Transverse colon (tissue), 4 donors: ENCODE results near the gene ATP6AP1.

Source experiments
- CTCF ChIP-seq, 5 experiments: fragments of 200-600 bp in 3 of 5; fragments of 450-650 bp in 2 of 5; sonication (generic) in 3 of 5; IDR thresholded peaks; 1 replicate in 2 of 5; 2 replicates in 3 of 5; pipeline ENCODE4 v1.5.1; 2016 to 2017; ENCODE audit warnings: antibody characterized with exemption in 5 of 5, inconsistent platforms in 3 of 5, mild to moderate bottlenecking in 2 of 5, moderate library complexity in 1 of 5
- POLR2AphosphoS5 ChIP-seq, 3 donors: sonication (generic); formaldehyde crosslinking; IDR thresholded peaks; one replicate each; pipeline ENCODE4 v1.6.1; 2016; ENCODE audit warnings: antibody characterized with exemption in 3 of 3

- no peak for TF ChIP-seq CTCF (IDR thresholded peaks at IDR 0.05)
- no peak for TF ChIP-seq POLR2AphosphoS5 (IDR thresholded peaks at IDR 0.05)
Measured at GRCh38 chrX:154466036-154466435, 37.6 kb downstream of the ATP6AP1 start.
